ENCODE results near the gene ZSWIM4. TPM values are rescaled to one million over a fixed set of nuclear protein-coding genes. Genes with fewer than 3 reads are reported as not detected.

The ZSWIM4 gene
- total and polyA plus RNA-seq, 10 of the 15 experiments (the other 5 are each of a cell fraction or from before 2014, with no cell fraction given), result 0.73 to 11.1 (median 1.8) TPM; not detected in 2

- TF ChIP-seq GABPA (IDR thresholded peaks at IDR 0.05; ENCODE audit: low read depth) (no peak), ZNF217 (IDR thresholded peaks at IDR 0.05) (peak; percentile 60; the same call in 1 of the 2 replicates), SMARCA5 (IDR thresholded peaks at IDR 0.05) (peak; percentile 62), MLLT1 (IDR thresholded peaks at IDR 0.05) (0 out of 2 replicates have a peak, but pooled peaks have one; percentile 18), BACH1 (IDR thresholded peaks at IDR 0.05; ENCODE audit: borderline replicate concordance) (peak; percentile 71; the same call in 1 of the 2 replicates), NFXL1 (IDR thresholded peaks at IDR 0.05; ENCODE audit: borderline replicate concordance) (peak; percentile 83)
These were observed 43.3 kb downstream of the ZSWIM4 start (continued) for GRCh38 chr19:13838435-13839129.

GRCh38 chr19:13839130-13839937, 44.1 kb downstream of the ZSWIM4 start:
- POLR2A ChIA-PET, result interaction anchor here (0.5 to 7.5 kb wide), 16 partner anchors 8 to 687 kb away, joined by 3 to 85 read pairs (median 4); partner anchors contain the start of genes C19orf53 and ZSWIM4
- Histone ChIP-seq H3K4me1 (ENCODE audit: control insufficient read depth, insufficient read depth, low read length) (peaks cover 55% of the 10 kb centered on the region), H3K27me3 (replicated peaks in 1 of 2; ENCODE audit: control insufficient read depth in 2 of 2, insufficient read depth in 2 of 2, low read length in 1 of 2) (no peaks in the 10 kb centered on the region), H3K9me3 (replicated peaks; ENCODE audit: control insufficient read depth, insufficient read depth, low read length) (no peaks in the 10 kb centered on the region), H3K4me2 (ENCODE audit: control insufficient read depth, insufficient read depth) (peak overlapping the region; percentile 99), H3K4me3 (peak overlapping the region; percentile 92), H3K9ac (ENCODE audit: control insufficient read depth, insufficient read depth, low read length) (peak overlapping the region; percentile 94), H2AFZ (ENCODE audit: control insufficient read depth, low read depth, low read length) (peak overlapping the region; percentile 35), H3K79me2 (ENCODE audit: control insufficient read depth, insufficient read depth, low read length) (peaks cover 55% of the 10 kb centered on the region), H4K20me1 (ENCODE audit: control insufficient read depth, insufficient read depth) (no peaks in the 10 kb centered on the region), H3K36me3 (ENCODE audit: control insufficient read depth in 2 of 2, insufficient read depth in 2 of 2, low read length in 1 of 2) (peaks cover 0 to 3% of the 10 kb centered on the region in 2 experiments; a peak in 1 of 4 replicates), H3K27ac (ENCODE audit: control insufficient read depth, insufficient read depth) (peak overlapping the region; percentile 96)
- DNase-seq (ENCODE audit: low read depth, low spot score) (peak; percentile 69), FAIRE-seq (peak; percentile 96), ATAC-seq (peak; percentile 66)
- in situ Hi-C loops (cut with MboI), result no loop called here
- CTCF ChIA-PET, result interaction anchor here (0.6 to 7.1 kb wide), 4 partner anchors 20 to 56 kb away, joined by 3 to 51 read pairs (median 4); no protein-coding TSS in a partner anchor
- RAD21 ChIA-PET (ENCODE audit: unreplicated experiment), result interaction anchor here (0.6 to 4.9 kb wide), 9 partner anchors 9 to 167 kb away, joined by 3 to 68 read pairs (median 3); partner anchors contain the start of genes RFX1 and ZSWIM4
- SMC1A ChIA-PET (ENCODE audit: uncharacterized antibody, unreplicated experiment), result interaction anchor here (0.7 to 4.2 kb wide), 5 partner anchors 8 to 56 kb away, joined by 3 to 37 read pairs (median 3); partner anchors contain the start of gene ZSWIM4
- intact Hi-C loops (cut with micrococcal nuclease; ENCODE audit: unreplicated experiment), result loop anchor here (5.0 kb wide), 1 partner anchor 42 kb away; the partner anchor contains the start of gene ZSWIM4
- no TSS peak for BruUV-seq (replicated peaks)
- 2% methylated on average over 19 of the region's 36 CpGs for WGBS (ENCODE audit: insufficient coverage, insufficient replicate concordance, low lambda C conversion rate, missing lambda C conversion rate)
- TF ChIP-seq ZNF687 (IDR thresholded peaks at IDR 0.05) (peak; percentile 67; the same call in 1 of the 2 replicates), MYB (IDR thresholded peaks at IDR 0.05; ENCODE audit: borderline replicate concordance, low read depth, low read length) (no peak), MTA2 (IDR thresholded peaks at IDR 0.05; ENCODE audit: low read depth) (0 out of 2 replicates have a peak, but pooled peaks have one; percentile 35), ZBTB11 (CRISPR knock-in tag; IDR thresholded peaks at IDR 0.05) (no peak)

Measured in GM12878 (cell line).